H9 (cell line): ENCODE measurements around the gene DCLK2. TPM values are rescaled to one million over a fixed set of nuclear protein-coding genes. Genes with fewer than 3 reads are reported as not detected.

Source experiments
- DNase-seq: peaks from one replicate; pipeline ENCODE4 v3.0.0-alpha.2; 2017
- H2AFZ ChIP-seq: one replicate; pipeline ENCODE4 v1.6.1; 2013; ENCODE audit warnings: mild to moderate bottlenecking, low read length, control low read depth, moderate library complexity
- H2AK5ac ChIP-seq: 2 replicates; pipeline ENCODE4 v1.6.1; 2013; ENCODE audit warnings: low read length, control low read depth, mixed read lengths; ENCODE audit not compliant: insufficient read length
- H2BK120ac ChIP-seq: one replicate; pipeline ENCODE4 v1.6.1; 2013; ENCODE audit warnings: low read depth, mild to moderate bottlenecking, low read length, control low read depth, inconsistent platforms; ENCODE audit not compliant: poor library complexity, severe bottlenecking
- H2BK12ac ChIP-seq: 2 replicates; pipeline ENCODE4 v1.6.1; 2013; ENCODE audit warnings: low read length, control low read depth, mixed read lengths, low read depth; ENCODE audit not compliant: insufficient read length
- H2BK15ac ChIP-seq: 2 replicates; pipeline ENCODE4 v1.6.1; 2013; ENCODE audit warnings: low read depth, low read length, control low read depth
- H2BK20ac ChIP-seq: one replicate; pipeline ENCODE4 v1.6.1; 2013; ENCODE audit warnings: low read depth, mild to moderate bottlenecking, low read length, control low read depth, inconsistent platforms; ENCODE audit not compliant: poor library complexity, severe bottlenecking
- H2BK5ac ChIP-seq: 2 replicates; pipeline ENCODE4 v1.6.1; 2013; ENCODE audit warnings: low read length, control low read depth, mixed read lengths; ENCODE audit not compliant: insufficient read length
- H3K14ac ChIP-seq: 2 replicates; pipeline ENCODE4 v1.6.1; 2013; ENCODE audit warnings: low read length, control low read depth; ENCODE audit not compliant: insufficient read depth
- H3K18ac ChIP-seq: 2 replicates; pipeline ENCODE4 v1.6.1; 2013; ENCODE audit warnings: low read depth, mild to moderate bottlenecking, mixed read lengths, low read length, control low read depth; ENCODE audit not compliant: insufficient read length
- H3K23ac ChIP-seq: 2 replicates; pipeline ENCODE4 v1.6.1; 2013; ENCODE audit warnings: low read length, control low read depth, mixed read lengths, low read depth; ENCODE audit not compliant: insufficient read length
- H3K23me2 ChIP-seq: 2 replicates; pipeline ENCODE4 v1.6.1; 2013; ENCODE audit warnings: low read depth, mild to moderate bottlenecking, mixed read lengths, low read length, control low read depth; ENCODE audit not compliant: insufficient read length, poor library complexity, severe bottlenecking
- H3K27ac ChIP-seq: 2 replicates; pipeline ENCODE4 v1.5.1; 2013; ENCODE audit warnings: low read length, control low read depth, mixed read lengths, low read depth; ENCODE audit not compliant: insufficient read length
- H3K27me3 ChIP-seq: 2 replicates; pipeline ENCODE4 v1.6.1; 2013; ENCODE audit warnings: low read length, control low read depth, inconsistent platforms; ENCODE audit not compliant: insufficient read depth
- H3K4ac ChIP-seq: 2 replicates; pipeline ENCODE4 v1.6.1; 2013; ENCODE audit warnings: low read depth, mild to moderate bottlenecking, control low read depth, inconsistent platforms, low read length, moderate library complexity
- H3K4me1 ChIP-seq: 2 replicates; pipeline ENCODE4 v1.6.1; 2013; ENCODE audit warnings: low read length, control low read depth, inconsistent platforms; ENCODE audit not compliant: insufficient read depth
- H3K4me2 ChIP-seq: 2 replicates; pipeline ENCODE4 v1.6.1; 2013; ENCODE audit warnings: low read length, control low read depth, mixed read lengths; ENCODE audit not compliant: insufficient read length, insufficient read depth
- H3K56ac ChIP-seq: 2 replicates; pipeline ENCODE4 v1.6.1; 2013; ENCODE audit warnings: low read depth, mild to moderate bottlenecking, mixed read lengths, low read length, control low read depth; ENCODE audit not compliant: insufficient read length
- H3K79me1 ChIP-seq: 2 replicates; pipeline ENCODE4 v1.6.1; 2013; ENCODE audit warnings: low read depth, mild to moderate bottlenecking, moderate library complexity, low read length, control low read depth, inconsistent platforms; ENCODE audit not compliant: insufficient read depth, poor library complexity, severe bottlenecking
- H3K79me2 ChIP-seq: 2 replicates; pipeline ENCODE4 v1.6.1; 2013; ENCODE audit warnings: low read length, control low read depth, inconsistent platforms; ENCODE audit not compliant: insufficient read depth
- H3K9ac ChIP-seq: 2 replicates; pipeline ENCODE4 v1.6.1; 2013; ENCODE audit warnings: low read length, control low read depth, mixed read lengths; ENCODE audit not compliant: insufficient read length; ENCODE audit errors: extremely low read depth
- H3K9me3 ChIP-seq: one replicate; pipeline ENCODE4 v1.6.1; 2013; ENCODE audit warnings: low read depth, low read length, inconsistent platforms; ENCODE audit not compliant: control insufficient read depth
- H3T11ph ChIP-seq: one replicate; pipeline ENCODE4 v1.6.1; 2013; ENCODE audit warnings: mild to moderate bottlenecking, low read length, control low read depth, inconsistent platforms
- H4K20me1 ChIP-seq: one replicate; pipeline ENCODE4 v1.6.1; 2013; ENCODE audit not compliant: control insufficient read depth, insufficient read length, insufficient read depth
- H4K5ac ChIP-seq: 2 replicates; pipeline ENCODE4 v1.6.1; 2013; ENCODE audit warnings: low read depth, mild to moderate bottlenecking, mixed read lengths, low read length, control low read depth; ENCODE audit not compliant: insufficient read length
- H4K8ac ChIP-seq: replicated peaks from 2 replicates; pipeline ENCODE4 v1.6.1; 2013; ENCODE audit warnings: low read length, control low read depth, mixed read lengths, low read depth; ENCODE audit not compliant: insufficient read length
- H4K91ac ChIP-seq: 2 replicates; pipeline ENCODE4 v1.6.1; 2013; ENCODE audit warnings: low read depth, mild to moderate bottlenecking, moderate library complexity, mixed read lengths, low read length, control low read depth; ENCODE audit not compliant: insufficient read length
- H3K27ac Mint-ChIP-seq, 3 experiments: 2 replicates in 2 of 3; 3 replicates in 1 of 3; pipeline ENCODE4 v1.8.0; 2020 to 2021; ENCODE audit warnings: mixed read lengths in 3 of 3, mild to moderate bottlenecking in 1 of 3, moderate library complexity in 1 of 3
- H3K27me3 Mint-ChIP-seq: 2 replicates; pipeline ENCODE4 v1.8.0; 2021; ENCODE audit warnings: low read depth, mild to moderate bottlenecking, moderate library complexity, mixed read lengths
- H3K36me3 Mint-ChIP-seq, 3 experiments: 2 replicates in 2 of 3; 3 replicates in 1 of 3; pipeline ENCODE4 v1.8.0; 2020 to 2021; ENCODE audit warnings: low read depth in 3 of 3, mixed read lengths in 3 of 3; ENCODE audit not compliant: insufficient read depth in 1 of 3
- H3K4me1 Mint-ChIP-seq, 2 experiments: 2 replicates each; pipeline ENCODE4 v1.8.0; 2020; ENCODE audit warnings: mixed read lengths in 2 of 2
- H3K4me3 Mint-ChIP-seq, 2 experiments: 2 replicates in 1 of 2; 3 replicates in 1 of 2; pipeline ENCODE4 v1.8.0; 2020 to 2021; ENCODE audit warnings: mild to moderate bottlenecking in 2 of 2, mixed read lengths in 2 of 2, moderate library complexity in 1 of 2
- H3K9me3 Mint-ChIP-seq, 2 experiments: 2 replicates in 1 of 2; 3 replicates in 1 of 2; pipeline ENCODE4 v1.8.0; 2020; ENCODE audit warnings: mild to moderate bottlenecking in 2 of 2, mixed read lengths in 2 of 2, moderate library complexity in 1 of 2
- WGBS: extraction: QIAGEN DNeasy Blood & Tissue Kit; methylation state at CpG from one replicate; pipeline ENCODE4 v1.1.7; 2013; ENCODE audit warnings: missing lambda C conversion rate, low lambda C conversion rate, mixed read lengths; ENCODE audit not compliant: insufficient read length; ENCODE audit errors: extremely low coverage; 5-methylcytosine and 5-hydroxymethylcytosine counted together
- total RNA-seq: library from RNA; stranded (reverse); gene quantifications from 2 replicates; pipeline ENCODE4 v1.2.1, GENCODE V29; 2021
- TF ChIP-seq, protein P1 (sequence below): fragments of 200-600 bp; sonication (generic); conservative IDR thresholded peaks from 3 replicates; pipeline ENCODE4 v1.8.0; 2021; ENCODE audit warnings: antibody characterized with exemption, mild to moderate bottlenecking

Gene DCLK2
- total RNA-seq, 1 experiment from 2014 or later, result 0.33 TPM

DNA sequence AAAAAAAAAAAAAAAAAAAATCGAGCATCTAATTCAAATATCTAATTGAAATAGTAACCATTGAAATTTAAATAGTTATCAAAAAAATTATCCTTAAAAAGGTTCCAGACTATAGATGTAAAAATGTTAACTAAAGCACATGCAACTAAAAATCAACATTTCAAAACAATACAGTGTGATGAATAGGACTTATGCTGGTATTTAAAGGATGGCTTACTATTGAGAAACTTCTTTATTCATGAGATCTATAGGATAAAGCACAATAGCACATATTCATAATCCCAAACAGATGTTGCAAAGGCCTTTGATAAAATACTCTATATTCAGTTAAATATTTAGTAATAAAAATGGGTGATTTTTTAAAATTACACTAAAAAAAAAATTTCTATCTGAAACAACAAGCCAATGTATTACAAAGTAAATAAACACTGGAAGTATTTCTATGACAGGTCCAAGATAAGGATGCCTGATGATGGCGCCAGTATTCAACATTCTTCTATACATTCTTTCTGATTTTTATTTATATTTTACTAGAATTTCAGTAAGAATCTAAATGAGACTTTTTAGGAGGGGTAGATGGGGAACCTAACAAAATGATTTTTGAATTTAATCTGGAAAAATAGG lies 26.3 kb downstream of the DCLK2 start:
- Histone ChIP-seq H3K18ac (no peak overlapping the region), H4K20me1 (no peaks in the 10 kb centered on the region), H3K27ac (no peak overlapping the region), H3K4me2 (no peak overlapping the region), H3K23ac (no peak overlapping the region), H3K79me2 (no peaks in the 10 kb centered on the region), H3K9ac (no peak overlapping the region), H3K27me3 (no peaks in the 10 kb centered on the region), H2BK20ac (no peak overlapping the region), H2BK15ac (no peak overlapping the region), H3K9me3 (no peaks in the 10 kb centered on the region), H3K23me2 (no peaks in the 10 kb centered on the region), H2BK5ac (no peak overlapping the region), H4K91ac (no peak overlapping the region), H3T11ph (no peak overlapping the region), H3K79me1 (no peaks in the 10 kb centered on the region), H4K5ac (no peak overlapping the region), H2AK5ac (no peak overlapping the region), H2BK12ac (no peak overlapping the region), H2AFZ (no peak overlapping the region), H3K4me1 (no peaks in the 10 kb centered on the region), H2BK120ac (no peak overlapping the region), H3K4ac (no peak overlapping the region), H3K14ac (no peak overlapping the region), H3K56ac (no peak overlapping the region), H4K8ac (no peak overlapping the region)
- Mint-ChIP-seq H3K9me3 (no peaks in the 10 kb centered on the region), H3K36me3 (no peaks in the 10 kb centered on the region), H3K4me1 (no peaks in the 10 kb centered on the region), H3K27me3 (peaks cover 5% of the 10 kb centered on the region; the same call in 1 of the 2 replicates), H3K27ac (no peak overlapping the region), H3K4me3 (no peak overlapping the region)
- TF ChIP-seq, protein P1, sequence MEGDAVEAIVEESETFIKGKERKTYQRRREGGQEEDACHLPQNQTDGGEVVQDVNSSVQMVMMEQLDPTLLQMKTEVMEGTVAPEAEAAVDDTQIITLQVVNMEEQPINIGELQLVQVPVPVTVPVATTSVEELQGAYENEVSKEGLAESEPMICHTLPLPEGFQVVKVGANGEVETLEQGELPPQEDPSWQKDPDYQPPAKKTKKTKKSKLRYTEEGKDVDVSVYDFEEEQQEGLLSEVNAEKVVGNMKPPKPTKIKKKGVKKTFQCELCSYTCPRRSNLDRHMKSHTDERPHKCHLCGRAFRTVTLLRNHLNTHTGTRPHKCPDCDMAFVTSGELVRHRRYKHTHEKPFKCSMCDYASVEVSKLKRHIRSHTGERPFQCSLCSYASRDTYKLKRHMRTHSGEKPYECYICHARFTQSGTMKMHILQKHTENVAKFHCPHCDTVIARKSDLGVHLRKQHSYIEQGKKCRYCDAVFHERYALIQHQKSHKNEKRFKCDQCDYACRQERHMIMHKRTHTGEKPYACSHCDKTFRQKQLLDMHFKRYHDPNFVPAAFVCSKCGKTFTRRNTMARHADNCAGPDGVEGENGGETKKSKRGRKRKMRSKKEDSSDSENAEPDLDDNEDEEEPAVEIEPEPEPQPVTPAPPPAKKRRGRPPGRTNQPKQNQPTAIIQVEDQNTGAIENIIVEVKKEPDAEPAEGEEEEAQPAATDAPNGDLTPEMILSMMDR, result no peak
- no peak for DNase-seq
- no CpG with 5 or more reads among the region's 2 CpGs for WGBS
